Keratinocyte (primary cell): Measurements from ENCODE around the gene ASCC3.

Source experiments
- EZH2 ChIP-seq: IDR thresholded peaks from one replicate; pipeline ENCODE4 v1.6.1; 2012; ENCODE audit warnings: inconsistent platforms, mild to moderate bottlenecking, low read length, moderate library complexity
- TF ChIP-seq, protein P1 (sequence below), 3 experiments: IDR thresholded peaks in 1 of 3; conservative IDR thresholded peaks in 1 of 3; optimal IDR thresholded peaks in 1 of 3; 2 replicates in 2 of 3; 3 replicates in 1 of 3; pipeline versions ENCODE3 to v1.5.1; 2011; ENCODE audit warnings: low read length in 3 of 3, mild to moderate bottlenecking in 3 of 3, moderate library complexity in 2 of 3, control low read depth in 1 of 3, inconsistent platforms in 1 of 3; ENCODE audit not compliant: insufficient read depth in 2 of 3; ENCODE audit errors: extremely low read depth in 1 of 3

DNA sequence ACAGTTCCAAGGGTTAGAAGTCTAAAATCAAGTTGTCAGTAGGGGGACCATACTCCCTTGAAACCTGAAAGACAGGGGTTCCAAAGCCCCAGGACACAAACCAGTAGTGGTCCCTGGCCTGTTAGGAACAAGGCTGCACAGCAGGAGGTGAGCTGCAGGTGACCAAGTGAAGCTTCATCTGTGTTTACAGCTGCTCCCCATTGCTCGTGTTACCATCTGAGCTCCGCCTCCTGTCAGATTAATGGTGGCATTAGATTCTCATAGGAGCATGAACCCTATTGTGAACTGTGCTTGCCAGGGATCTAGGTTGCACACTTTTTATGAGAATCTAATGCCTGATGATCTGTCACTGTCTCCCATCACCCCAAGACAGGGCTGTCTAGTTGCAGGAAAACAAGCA, 391.1 kb downstream of the ASCC3 start:
- TF ChIP-seq, protein P1, sequence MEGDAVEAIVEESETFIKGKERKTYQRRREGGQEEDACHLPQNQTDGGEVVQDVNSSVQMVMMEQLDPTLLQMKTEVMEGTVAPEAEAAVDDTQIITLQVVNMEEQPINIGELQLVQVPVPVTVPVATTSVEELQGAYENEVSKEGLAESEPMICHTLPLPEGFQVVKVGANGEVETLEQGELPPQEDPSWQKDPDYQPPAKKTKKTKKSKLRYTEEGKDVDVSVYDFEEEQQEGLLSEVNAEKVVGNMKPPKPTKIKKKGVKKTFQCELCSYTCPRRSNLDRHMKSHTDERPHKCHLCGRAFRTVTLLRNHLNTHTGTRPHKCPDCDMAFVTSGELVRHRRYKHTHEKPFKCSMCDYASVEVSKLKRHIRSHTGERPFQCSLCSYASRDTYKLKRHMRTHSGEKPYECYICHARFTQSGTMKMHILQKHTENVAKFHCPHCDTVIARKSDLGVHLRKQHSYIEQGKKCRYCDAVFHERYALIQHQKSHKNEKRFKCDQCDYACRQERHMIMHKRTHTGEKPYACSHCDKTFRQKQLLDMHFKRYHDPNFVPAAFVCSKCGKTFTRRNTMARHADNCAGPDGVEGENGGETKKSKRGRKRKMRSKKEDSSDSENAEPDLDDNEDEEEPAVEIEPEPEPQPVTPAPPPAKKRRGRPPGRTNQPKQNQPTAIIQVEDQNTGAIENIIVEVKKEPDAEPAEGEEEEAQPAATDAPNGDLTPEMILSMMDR (optimal IDR thresholded peaks at IDR 0.05 in 1 of 3, IDR thresholded peaks at IDR 0.05 in 1 of 3, conservative IDR thresholded peaks at IDR 0.05 in 1 of 3; ENCODE audit: extremely low read depth in 1 of 3, insufficient read depth in 2 of 3, low read length in 3 of 3): no peak
- TF ChIP-seq EZH2: no peak
